HG03378 (cell line): ENCODE results near the gene LPCAT1.
"Not testable (repeated sequence)": the region's sequence is repeated elsewhere in the genome, so short reads cannot be mapped to it uniquely, and the experiment has no call there.

Source experiments
- ATAC-seq: cut with Tn5 transposase; IDR thresholded peaks from one replicate; pipeline ENCODE4 v1.9.1; 2021; ENCODE audit warnings: mild to moderate bottlenecking, moderate library complexity; ENCODE audit not compliant: unreplicated experiment

Gene LPCAT1

GRCh38 chr5:1523480-1523792, 324 bp downstream of the LPCAT1 start:
- ATAC-seq: no peak

GRCh38 chr5:1522601-1523479, 920 bp downstream of the LPCAT1 start:
- ATAC-seq: no peak

DNA sequence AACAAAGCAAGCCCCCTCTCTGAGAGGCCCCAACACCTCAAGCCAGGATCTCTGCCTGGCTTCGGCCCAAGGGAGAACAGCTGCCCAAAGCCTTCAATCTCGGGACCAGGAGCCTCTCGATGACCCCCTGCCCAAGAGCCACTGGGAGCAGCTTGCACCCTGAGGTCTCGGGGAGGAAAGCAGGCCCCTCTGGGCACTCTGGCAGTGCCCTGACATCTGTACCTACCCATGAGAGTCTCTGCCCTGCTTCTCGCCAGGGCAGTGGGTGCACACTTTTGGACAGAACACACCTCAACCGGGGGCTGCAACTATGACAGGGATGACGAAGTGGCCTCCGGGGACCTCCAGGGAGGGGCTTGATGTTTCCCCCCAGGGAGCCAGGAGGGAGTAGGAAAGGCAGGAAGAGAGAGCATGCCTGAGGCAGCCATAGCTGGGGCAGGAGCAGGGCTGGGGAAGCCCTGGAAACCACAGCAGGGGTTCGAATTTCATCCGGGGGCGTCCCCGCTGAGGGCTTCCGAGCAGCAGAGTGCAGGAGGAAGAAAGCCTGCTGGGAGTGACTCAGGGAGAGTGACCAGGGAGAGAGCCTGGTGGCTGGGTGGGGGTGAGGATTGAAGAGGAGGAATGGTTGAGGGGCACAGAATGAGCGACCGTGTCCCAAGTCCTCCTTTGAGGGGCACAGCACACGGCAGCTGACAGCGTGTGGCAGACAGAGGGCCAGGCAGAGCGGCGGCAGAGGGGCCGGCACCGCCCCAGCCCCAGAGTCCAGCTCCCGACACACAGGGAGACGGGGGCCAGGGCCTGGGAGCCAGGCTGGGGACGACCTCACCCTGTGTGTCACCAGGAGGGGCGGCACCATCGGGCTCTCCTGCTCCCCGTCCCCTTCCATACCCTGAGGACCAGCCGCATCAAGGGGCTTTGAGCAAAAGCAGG, 1.8 kb downstream of the LPCAT1 start:
- no peak for ATAC-seq

GRCh38 chr5:1520791-1521453, 2.8 kb downstream of the LPCAT1 start:
- no peak for ATAC-seq

GRCh38 chr5:1519631-1520210, 4.0 kb downstream of the LPCAT1 start:
- no peak for ATAC-seq

DNA sequence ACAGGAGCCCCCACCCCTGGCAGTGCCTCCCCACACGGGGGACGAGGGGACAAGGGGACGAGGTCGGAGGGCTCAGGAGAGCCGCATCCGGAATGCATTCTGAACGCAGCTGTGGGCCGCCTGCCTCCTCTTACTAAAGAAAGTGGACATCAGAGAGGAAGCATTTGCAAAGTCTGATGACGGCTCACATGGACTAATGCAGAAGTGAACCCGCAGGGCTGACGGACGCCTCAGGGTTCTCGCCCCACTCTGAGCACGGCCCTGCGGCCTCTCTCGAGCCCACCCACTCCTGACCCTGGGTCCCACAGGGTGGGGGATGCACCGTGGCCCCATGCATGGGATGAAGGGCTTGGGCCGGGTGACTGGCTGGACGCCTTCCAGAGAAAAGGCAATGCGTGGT, 5.9 kb downstream of the LPCAT1 start:
- ATAC-seq: no peak

DNA sequence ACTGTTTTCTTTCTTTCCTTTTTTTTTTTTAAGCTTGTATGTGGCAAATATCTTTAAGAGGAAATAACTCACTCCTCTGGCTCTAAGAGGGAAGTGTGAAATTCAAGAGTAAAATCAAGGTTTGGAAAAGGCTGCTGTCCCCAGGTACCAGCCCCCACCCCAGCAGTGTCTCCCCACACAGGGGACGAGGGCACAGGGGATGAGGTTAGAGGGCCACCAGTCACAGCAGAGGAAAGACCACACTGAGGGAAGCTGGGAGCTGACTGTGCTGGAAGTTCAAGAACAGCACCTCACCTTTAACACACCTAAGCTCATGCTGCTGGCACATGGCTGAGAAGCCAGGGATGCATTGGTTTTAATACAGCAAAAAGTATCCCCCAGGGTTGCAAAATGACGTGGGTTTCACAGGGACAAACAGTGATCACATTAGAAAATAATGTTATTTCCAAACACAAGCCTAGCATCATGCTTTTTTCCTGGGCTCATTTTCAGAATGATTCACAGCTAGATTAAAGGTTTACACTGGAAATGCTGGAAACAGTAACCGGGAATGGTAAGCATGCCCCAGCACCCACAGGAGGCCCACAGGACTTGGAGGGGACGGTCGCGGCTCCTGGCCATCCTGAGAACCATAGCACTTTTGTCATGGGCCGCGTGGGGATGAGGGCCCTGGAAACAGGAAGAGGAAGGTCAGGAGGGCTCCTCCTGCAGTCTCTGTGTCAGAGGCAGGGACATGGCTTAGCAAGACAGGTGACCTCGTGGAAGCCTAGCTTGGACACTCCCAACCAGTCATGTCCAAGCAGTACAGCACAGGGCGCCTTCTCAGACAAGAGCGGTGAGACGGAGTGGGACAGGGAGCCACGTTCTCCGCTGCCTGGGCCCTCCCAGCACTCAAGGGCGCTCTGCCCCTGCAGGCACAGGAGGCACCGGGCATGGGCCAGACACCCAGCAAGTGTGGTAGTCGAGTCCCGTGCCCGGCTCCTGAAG, 6.9 kb downstream of the LPCAT1 start:
- ATAC-seq: no peak

DNA sequence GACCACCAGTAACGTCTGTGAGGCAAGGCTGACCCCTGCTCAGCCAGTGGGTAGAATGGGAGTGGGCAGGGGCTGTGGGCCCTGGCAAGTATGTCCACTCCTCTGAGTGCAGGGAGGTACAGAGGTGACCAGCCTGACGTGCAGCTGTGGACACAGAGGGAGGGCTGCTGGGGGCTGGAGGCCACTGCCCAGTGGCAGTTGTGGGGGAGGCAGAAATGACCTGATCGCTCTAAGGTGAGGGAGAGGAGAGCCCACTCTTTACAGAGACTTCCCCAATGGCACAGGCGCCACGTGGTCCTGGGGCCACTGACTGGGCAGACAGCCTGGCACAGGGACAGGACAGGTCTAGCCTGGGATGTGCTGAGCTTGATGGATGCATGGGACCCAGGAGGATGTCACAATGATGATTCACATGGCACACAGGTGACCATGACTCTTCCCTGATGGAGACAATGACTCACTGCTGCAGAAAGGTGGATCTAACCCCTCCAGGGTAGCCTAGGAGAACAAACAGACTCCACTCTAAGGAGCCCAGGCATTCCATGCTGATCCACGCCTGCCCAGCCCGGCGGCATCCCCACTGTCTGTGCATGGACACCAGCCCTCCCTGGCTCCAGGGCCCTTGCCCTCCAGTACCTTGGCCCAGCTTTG, 7.7 kb downstream of the LPCAT1 start:
- ATAC-seq: no peak

DNA sequence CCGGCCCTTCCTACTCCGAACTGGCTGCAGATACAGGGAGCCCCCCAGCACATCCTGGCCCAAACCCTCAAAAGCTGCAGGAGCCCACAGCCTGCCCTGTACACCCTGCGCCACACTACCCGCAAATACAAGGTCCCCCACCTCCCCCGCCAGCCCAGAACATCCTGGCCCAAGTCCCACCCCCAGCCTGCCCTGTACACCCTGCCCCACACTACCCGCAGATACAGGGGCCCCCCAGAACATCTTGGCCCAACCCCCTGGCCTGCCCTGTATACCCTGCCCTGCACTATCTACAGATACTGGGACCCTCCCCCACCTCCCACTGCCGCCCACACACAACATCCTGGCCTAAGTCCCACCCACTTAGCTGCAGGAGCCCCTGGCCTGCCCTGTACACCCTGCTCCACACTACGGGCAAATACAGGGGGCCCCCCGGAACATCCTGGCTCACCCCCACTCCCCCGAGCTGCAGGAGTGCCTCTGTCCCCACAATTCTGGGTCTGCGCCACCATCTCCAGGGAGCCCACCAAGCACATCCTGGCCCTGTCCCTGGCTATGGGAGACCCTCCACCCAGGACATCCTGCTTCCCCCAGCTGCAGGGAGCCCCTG, 8.3 kb downstream of the LPCAT1 start:
- no peak for ATAC-seq

DNA sequence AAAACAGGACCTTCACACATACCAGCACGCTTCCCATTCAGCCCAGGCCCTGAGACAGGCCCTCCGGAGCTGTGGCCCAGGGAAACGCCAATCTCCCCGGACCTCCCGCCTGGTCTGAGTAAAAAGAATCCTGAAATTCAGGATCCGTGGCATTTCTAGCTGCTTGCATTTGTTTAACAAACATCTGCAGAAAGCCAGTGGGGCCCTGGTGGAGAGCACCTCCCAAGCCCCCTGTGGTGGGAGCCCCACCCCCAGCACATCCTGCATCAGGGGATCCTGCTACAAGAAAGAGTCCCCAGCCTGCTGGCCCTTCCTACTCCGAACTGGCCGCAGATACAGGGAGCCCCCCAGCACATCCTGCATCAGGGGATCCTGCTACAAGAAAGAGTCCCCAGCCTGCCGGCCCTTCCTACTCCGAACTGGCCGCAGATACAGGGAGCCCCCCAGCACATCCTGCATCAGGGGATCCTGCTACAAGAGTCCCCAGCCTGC, 8.9 kb downstream of the LPCAT1 start:
- ATAC-seq: not testable (repeated sequence)

DNA sequence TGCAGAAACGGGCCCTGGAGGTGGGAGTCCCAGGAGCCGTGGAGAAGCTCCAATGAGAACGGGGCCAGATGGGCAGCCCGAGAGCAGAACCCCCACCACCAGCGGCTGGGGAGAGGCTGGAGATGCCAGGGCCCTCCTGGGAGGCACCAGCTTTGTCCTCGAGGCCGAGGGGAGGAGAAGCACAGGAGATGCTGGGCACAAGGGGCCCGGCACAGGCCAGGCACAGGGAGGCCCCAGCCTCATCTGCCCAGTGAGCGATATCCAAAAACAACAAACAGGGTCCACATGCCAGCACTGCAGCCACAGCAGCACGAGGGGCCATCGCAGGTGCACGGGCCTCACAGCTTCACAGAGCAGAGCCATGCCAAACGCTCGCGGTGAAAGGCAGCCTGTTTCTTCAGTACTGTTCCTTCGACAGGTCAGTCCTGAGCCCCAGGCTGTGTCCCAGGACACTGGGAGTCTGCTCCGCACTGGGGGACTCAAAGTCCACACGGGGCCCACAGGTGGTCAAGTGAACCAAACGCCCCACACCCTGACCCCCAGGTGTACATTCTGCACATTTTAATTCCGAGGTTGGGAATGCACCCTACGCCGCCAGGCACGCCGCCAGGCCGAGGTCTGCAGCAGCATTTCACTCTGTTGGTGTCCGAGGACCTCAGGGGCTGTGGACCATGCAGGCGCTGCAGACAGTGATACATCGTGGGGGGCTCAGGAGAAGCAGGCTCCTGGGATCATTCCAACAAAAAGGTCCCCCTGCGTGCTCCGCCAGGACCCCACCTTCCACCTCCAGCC, 9.5 kb downstream of the LPCAT1 start:
- ATAC-seq: no peak

DNA sequence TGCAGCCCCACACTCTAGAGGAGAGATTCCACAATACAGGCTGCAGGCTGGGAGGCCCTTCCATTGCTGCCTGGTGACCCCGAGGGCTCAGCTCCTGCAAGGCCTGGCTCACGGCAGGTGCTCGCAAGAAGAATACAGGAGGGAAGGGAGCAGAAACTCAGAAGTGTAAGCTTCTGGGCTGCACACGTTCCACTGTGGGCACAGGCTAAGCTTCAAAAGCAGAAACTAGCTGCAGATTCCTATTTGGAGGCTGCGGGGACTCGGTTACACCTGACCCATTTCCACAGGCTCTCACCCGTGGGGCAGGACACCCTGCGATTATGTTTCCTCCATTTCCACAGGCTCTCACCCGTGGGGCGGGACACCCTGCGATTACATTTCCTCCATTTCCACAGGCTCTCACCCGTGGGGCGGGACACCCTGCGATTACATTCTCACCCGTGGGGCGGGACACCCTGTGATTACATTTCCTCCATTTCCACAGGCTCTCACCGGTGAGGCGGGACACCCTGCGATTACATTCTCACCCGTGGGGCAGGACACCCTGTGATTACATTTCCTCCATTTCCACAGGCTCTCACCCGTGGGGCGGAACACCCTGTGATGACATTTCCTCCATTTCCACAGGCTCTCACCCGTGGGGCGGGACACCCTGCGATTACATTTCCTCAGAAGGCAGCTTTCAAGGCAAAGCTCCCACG, 10.3 kb downstream of the LPCAT1 start:
- ATAC-seq: no peak

DNA sequence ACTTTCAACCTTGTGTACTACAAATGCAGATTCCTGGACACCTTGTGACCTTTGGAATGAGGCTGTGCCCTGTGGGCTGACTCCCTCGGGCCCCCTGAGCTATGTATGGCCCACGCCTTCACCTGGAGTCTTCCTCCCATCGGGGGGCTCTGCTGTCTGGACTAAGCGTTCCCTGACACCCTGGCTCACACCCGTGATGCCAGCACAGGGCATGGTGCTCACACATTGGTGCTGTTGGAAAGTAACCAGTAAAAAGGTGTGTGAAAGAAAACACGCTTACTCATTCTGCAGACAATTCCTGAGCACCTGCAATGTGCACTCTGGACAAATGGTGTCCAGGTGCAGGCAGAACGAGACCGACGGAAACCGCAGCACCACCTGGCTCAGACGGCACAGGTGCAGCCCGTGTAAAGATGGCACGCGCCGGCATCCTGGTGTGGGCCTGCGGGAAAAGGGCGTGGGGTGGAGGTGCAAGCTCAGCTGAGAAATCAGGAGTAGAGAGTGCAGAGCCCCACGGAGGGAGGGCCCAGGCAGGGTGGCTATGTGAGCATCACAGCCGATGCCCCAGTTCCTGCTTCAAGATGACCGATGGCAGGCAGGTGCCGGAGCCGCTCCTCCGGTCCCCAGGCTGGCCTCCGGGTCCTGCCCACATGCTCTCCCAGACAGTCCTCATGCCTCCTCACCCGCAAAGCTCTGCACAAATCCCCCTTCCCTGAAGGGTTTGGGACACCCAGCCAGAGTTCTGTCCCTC, 11.0 kb downstream of the LPCAT1 start:
- ATAC-seq: no peak

GRCh38 chr5:1511651-1512540, 11.9 kb downstream of the LPCAT1 start:
- no peak for ATAC-seq

DNA sequence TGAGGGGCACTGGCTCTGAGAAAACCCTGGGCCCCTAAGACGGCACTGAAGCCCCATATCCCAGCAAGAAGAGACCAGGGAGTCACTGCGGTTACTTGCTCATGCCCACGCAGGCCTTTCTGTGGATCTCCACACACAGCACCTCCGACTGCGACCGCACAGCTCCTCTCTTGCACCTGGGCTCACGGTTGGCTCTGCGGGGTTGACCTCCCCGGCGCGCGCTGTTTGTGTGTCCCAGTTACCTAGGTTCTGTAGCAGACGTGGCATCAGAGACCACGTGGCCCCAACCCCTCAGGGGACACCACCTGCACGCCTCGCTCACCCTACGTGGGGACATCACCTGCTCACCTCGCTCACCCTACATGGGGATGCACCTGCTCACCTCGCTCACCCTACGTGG, 12.7 kb downstream of the LPCAT1 start:
- no peak for ATAC-seq

- ATAC-seq: no peak
Measured at GRCh38 chr5:1510631-1511030, 13.1 kb downstream of the LPCAT1 start.
